GM12872 (cell line): ENCODE measurements around the gene DNAJB12.

Source experiments
- TF ChIP-seq, protein P1 (sequence below): IDR thresholded peaks from 3 replicates; pipeline ENCODE4 v1.5.1; 2011; ENCODE audit warnings: low read depth, mild to moderate bottlenecking, low read length, moderate library complexity; ENCODE audit not compliant: insufficient read depth

Gene DNAJB12

DNA sequence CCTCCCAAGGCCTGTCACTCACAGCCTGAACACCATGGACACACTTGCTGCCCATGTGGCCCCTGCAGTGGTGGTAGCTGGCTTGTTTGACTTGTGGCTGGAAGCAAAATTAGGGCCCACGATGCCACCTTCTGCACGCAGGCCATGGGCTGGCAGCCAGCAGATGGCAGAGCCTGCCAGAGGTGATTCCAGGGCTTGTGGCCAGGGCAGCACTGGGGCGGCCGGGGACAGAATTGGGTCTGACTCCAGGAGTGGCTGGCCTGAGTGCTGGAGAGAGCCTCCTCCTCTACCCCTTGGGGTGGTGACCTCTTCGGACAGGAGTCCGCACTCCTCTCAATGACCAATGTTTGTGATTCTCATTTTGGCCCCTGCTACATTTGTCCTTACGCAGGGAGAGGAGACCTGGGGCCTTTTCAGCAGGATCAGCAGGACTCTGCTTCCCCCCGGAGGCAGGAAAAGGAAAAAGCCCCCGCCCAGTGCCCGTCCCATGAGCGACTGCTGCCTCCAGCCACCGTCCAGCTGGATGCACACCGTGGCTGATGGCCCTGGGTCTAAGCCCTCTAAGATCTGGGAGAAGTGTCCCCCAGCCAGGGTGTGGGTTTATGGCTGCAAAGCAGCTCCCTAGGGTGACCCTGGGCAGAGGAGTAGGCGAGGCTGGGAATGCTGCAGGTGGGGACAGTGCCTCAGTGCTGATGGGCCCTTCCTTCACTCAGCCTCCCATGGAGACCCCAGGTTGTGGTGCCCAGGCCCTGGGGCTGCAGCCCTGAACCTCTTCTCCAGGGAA is 26.5 kb downstream of the DNAJB12 start:
- TF ChIP-seq, protein P1, sequence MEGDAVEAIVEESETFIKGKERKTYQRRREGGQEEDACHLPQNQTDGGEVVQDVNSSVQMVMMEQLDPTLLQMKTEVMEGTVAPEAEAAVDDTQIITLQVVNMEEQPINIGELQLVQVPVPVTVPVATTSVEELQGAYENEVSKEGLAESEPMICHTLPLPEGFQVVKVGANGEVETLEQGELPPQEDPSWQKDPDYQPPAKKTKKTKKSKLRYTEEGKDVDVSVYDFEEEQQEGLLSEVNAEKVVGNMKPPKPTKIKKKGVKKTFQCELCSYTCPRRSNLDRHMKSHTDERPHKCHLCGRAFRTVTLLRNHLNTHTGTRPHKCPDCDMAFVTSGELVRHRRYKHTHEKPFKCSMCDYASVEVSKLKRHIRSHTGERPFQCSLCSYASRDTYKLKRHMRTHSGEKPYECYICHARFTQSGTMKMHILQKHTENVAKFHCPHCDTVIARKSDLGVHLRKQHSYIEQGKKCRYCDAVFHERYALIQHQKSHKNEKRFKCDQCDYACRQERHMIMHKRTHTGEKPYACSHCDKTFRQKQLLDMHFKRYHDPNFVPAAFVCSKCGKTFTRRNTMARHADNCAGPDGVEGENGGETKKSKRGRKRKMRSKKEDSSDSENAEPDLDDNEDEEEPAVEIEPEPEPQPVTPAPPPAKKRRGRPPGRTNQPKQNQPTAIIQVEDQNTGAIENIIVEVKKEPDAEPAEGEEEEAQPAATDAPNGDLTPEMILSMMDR = peak; percentile 48; the same call in 2 of the 3 replicates

DNA sequence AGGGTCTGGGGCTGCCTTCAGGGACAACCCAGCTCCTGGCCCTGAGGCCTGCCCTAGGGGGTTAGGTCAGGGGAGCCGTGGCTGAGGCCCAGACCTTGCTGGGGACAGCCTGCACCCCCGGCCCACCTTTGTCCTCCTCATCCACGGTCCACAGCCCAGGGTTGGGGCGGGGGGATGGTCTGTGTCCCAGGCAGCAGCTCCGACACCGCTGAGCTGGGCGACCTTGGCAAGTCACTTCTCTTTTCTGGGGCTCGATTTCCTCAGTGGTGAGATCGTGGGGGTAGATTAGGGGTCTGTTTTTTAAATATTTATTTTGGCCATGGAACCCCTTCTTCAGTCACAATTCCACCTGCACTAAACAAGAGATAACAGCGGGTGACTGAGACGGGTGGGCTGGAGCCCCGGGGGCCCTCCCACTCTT is 30.9 kb downstream of the DNAJB12 start:
- TF ChIP-seq, protein P1 = no peak

DNA sequence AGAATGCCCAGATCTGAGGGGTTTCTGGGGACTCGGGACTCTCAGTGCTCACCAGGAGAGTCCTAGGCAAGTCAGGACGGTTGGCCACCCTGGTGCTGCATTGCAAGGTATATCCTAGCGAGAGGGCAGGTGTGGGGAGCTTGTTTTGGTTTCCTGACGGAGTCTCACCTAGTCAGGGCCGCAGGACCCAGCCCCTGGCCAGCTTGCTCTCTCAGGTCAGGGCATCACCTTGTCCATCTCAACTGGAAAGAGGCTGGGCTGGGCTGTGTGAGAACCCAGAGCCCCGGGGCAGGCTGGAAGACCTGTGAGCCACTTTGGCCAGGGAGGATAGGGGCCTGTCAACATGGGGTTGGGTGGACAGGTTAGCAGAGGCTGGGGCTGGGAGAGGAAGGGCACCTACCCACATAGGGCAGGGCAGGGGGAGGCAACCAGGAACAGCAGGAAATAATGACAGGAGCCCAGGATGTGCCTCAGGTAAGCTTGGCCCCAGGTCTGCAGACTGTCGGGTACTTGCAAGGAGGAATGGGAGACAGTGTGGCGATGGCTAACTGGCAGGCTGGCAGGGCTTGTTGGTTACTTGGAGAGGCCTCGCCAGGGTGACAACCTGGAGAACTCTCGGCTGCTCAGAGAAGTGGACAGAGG is 31.5 kb downstream of the DNAJB12 start:
- TF ChIP-seq, protein P1 = no peak

DNA sequence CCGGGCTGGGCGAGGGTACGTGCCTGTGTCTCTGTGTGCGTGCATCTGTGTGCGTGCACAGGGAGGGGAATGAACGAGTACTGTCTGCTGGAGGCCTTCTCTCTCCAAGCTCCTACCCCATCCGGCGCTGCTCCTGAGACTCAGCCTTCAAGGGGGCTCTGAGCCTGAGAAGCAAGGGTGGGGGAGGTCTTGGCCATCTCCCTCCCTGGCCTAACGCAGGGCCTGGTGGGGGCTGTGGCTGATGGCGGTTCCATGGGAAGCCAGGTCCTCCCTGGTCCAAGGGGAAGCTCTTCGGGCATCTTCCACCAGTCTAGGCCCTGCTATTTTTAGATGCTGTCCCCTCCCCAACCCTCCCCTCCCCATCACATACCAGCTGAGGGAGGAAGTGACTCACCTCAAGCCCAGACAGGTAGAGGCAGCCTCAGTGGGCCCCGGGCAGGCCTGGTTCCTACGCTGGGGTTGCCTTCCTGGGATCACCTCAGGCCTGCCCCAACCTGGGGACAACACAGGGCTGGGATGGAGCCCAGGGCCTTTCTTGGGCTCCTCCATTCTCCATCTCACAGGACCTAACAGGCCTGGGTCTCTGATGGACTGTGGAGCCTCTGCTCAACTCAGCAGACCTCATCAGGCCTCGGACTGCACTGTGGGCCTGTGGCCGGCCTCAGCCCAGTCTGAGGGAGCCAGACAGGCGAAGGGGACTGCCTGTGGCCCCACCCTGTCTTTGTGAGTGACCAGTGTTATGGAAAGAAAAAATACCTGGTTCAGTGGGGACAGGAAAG is 32.2 kb downstream of the DNAJB12 start:
- TF ChIP-seq, protein P1 = no peak

DNA sequence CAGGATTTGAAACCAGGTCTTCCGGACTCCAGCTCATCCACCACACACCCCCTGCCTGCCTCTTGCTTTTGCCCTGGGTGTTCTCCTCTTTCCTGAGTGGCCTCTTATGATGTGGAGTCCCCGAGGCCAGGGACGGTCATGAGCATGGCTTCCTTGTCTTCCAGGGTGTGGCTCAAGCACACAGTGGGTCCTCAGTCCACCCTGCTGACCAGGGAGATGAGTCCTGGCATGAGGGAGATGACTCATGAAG is 32.8 kb downstream of the DNAJB12 start:
- TF ChIP-seq, protein P1 = no peak

DNA sequence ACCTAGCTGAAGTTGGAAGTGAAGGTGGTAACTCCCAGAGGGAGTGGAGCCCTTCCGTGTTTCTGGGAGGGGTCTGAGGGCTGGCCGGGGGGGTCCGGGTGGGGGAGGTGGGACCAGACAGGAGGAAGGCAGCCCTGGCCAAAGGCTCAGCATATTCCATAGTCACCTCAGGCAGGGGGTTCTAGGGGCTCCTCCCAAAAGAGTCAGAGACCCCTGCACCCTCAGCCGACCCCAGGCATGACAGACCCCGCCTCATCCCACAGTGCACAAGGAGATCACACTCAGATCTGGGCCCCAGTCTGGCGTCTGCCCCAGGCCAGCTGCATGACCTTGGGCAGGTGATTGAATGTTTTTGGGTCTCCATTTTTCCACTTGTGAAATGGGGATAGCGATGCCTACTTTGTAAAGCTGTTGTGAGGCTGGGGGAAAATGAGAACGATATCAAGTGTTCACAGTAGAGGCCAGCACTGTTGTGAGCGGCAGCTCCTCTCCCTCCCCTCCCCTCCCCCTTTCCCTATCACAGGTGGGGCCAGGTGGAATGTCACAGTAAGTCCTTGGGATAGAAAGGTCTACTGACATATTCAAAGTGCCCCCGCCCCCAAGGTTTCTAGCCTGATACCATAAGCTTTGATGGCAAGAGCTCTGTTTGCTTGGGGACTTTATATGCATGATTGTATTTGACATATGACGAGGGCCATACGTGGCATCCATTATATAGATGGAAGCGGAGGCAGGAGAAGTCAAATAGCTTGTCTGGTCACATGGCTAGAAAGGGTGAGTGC is 33.3 kb downstream of the DNAJB12 start:
- TF ChIP-seq, protein P1 = no peak
